GM23338 (cell line): Measurements from ENCODE around the gene SPRED3. TPM values are rescaled to one million over a fixed set of nuclear protein-coding genes. Genes with fewer than 3 reads are reported as not detected.
A peak's percentile ranks its signal among the peaks of the same experiment; 100 is the strongest.

Source experiments
- ATAC-seq: fragments of 200-7000 bp; cut with Tn5 transposase; 3 replicates; pipeline ENCODE4 v1.9.1; 2020
- DNase-seq: peaks from one replicate; pipeline ENCODE4 v3.0.0-alpha.2; 2015; ENCODE audit warnings: low spot score
- H2AFZ ChIP-seq: fragments of 200-600 bp; sonication (generic); 2 replicates; pipeline ENCODE4 v1.8.0; 2016; ENCODE audit warnings: antibody characterized with exemption, mild to moderate bottlenecking, moderate library complexity
- H3F3A ChIP-seq: fragments of 200-600 bp; sonication (generic); replicated peaks from 2 replicates; pipeline ENCODE4 v1.8.0; 2017; ENCODE audit warnings: antibody characterized with exemption, mixed run types, low read depth
- H3K27ac ChIP-seq: fragments of 200-600 bp; sonication (generic); 2 replicates; pipeline ENCODE4 v1.6.1; 2016; ENCODE audit warnings: low read depth
- H3K27me3 ChIP-seq: fragments of 200-600 bp; sonication (generic); 2 replicates; pipeline ENCODE4 v1.8.0; 2016; ENCODE audit warnings: mild to moderate bottlenecking, mixed run types, moderate library complexity; ENCODE audit not compliant: insufficient read depth
- H3K36me3 ChIP-seq: fragments of 200-600 bp; sonication (generic); 2 replicates; pipeline ENCODE4 v1.8.0; 2016; ENCODE audit warnings: mild to moderate bottlenecking; ENCODE audit not compliant: insufficient read depth
- H3K4me1 ChIP-seq: fragments of 200-600 bp; sonication (generic); 2 replicates; pipeline ENCODE4 v1.8.0; 2016; ENCODE audit warnings: mild to moderate bottlenecking, moderate library complexity; ENCODE audit not compliant: insufficient read depth
- H3K4me2 ChIP-seq: fragments of 200-600 bp; sonication (generic); 2 replicates; pipeline ENCODE4 v1.7.1; 2017; ENCODE audit warnings: mixed run types
- H3K4me3 ChIP-seq: fragments of 200-600 bp; sonication (generic); 2 replicates; pipeline ENCODE4 v1.6.1; 2016; ENCODE audit warnings: mixed run types
- H3K79me2 ChIP-seq: fragments of 200-600 bp; sonication (generic); replicated peaks from 2 replicates; pipeline ENCODE4 v1.8.0; 2017; ENCODE audit warnings: mild to moderate bottlenecking; ENCODE audit not compliant: insufficient read depth
- H3K9me2 ChIP-seq: fragments of 200-600 bp; sonication (generic); 2 replicates; pipeline ENCODE4 v1.8.0; 2017; ENCODE audit not compliant: insufficient read depth
- H4K20me1 ChIP-seq: fragments of 200-600 bp; sonication (generic); replicated peaks from 2 replicates; pipeline ENCODE4 v1.8.0; 2017; ENCODE audit warnings: mild to moderate bottlenecking; ENCODE audit not compliant: insufficient read depth
- H3K27ac Mint-ChIP-seq: 2 replicates; pipeline ENCODE4 v1.8.0; 2020; ENCODE audit warnings: inconsistent platforms, mild to moderate bottlenecking, moderate library complexity, mixed read lengths
- H3K27me3 Mint-ChIP-seq: 3 replicates; pipeline ENCODE4 v1.8.0; 2022; ENCODE audit warnings: low read depth, mild to moderate bottlenecking, moderate library complexity, mixed read lengths, inconsistent platforms; ENCODE audit not compliant: insufficient read depth, poor library complexity
- H3K36me3 Mint-ChIP-seq: 3 replicates; pipeline ENCODE4 v1.8.0; 2021; ENCODE audit warnings: low read depth, mild to moderate bottlenecking, inconsistent platforms, moderate library complexity, mixed read lengths
- H3K4me1 Mint-ChIP-seq: 3 replicates; pipeline ENCODE4 v1.8.0; 2020; ENCODE audit warnings: mild to moderate bottlenecking, inconsistent platforms, mixed read lengths
- H3K4me3 Mint-ChIP-seq: 3 replicates; pipeline ENCODE4 v1.8.0; 2021; ENCODE audit warnings: moderate library complexity, mild to moderate bottlenecking, inconsistent platforms, mixed read lengths
- H3K9me3 Mint-ChIP-seq: 3 replicates; pipeline ENCODE4 v1.8.0; 2020; ENCODE audit warnings: moderate library complexity, mild to moderate bottlenecking, inconsistent platforms, mixed read lengths
- CREB1 ChIP-seq: fragments of 250-450 bp; sonication (Bioruptor Pico); IDR thresholded peaks from 2 replicates; pipeline ENCODE4 v1.5.0; 2020; ENCODE audit warnings: low read depth, mild to moderate bottlenecking, moderate library complexity
- CTCF ChIP-seq, 2 experiments: fragments of 200-600 bp in 1 of 2; sonication (generic) in 1 of 2; conservative IDR thresholded peaks; 2 replicates each; pipeline versions ENCODE4 v1.5.1 to v1.6.1; 2016 to 2017; ENCODE audit warnings: antibody characterized with exemption in 2 of 2, low read depth in 2 of 2, mild to moderate bottlenecking in 2 of 2, moderate library complexity in 1 of 2
- ETS1 ChIP-seq: IDR thresholded peaks from 2 replicates; pipeline ENCODE4 v1.6.1; 2016; ENCODE audit warnings: antibody characterized with exemption
- EZH2 ChIP-seq: fragments of 200-600 bp; sonication (generic); IDR thresholded peaks from one replicate; pipeline ENCODE4 v1.8.0; 2017; ENCODE audit warnings: antibody characterized with exemption, mild to moderate bottlenecking, low read depth; ENCODE audit not compliant: unreplicated experiment
- EZH2phosphoT487 ChIP-seq: fragments of 200-600 bp; sonication (generic); IDR thresholded peaks from one replicate; pipeline ENCODE4 v1.8.1; 2018; ENCODE audit warnings: antibody characterized with exemption; ENCODE audit not compliant: unreplicated experiment
- NANOG ChIP-seq: IDR thresholded peaks from 2 replicates; pipeline ENCODE4 v1.6.1; 2016; ENCODE audit warnings: antibody characterized with exemption, borderline replicate concordance
- POLR2AphosphoS5 ChIP-seq: IDR thresholded peaks from 2 replicates; pipeline ENCODE4 v1.6.1; 2016; ENCODE audit warnings: antibody characterized with exemption, low read depth
- REST ChIP-seq: IDR thresholded peaks from one replicate; pipeline ENCODE4 v1.6.1; 2018; ENCODE audit warnings: antibody characterized with exemption; ENCODE audit not compliant: unreplicated experiment
- ZNF114 ChIP-seq: fragments of 250-450 bp; sonication (Bioruptor Pico); IDR thresholded peaks from 2 replicates; pipeline ENCODE4 v1.5.0; 2020; ENCODE audit warnings: mild to moderate bottlenecking, moderate library complexity
- ZNF331 ChIP-seq: fragments of 250-450 bp; sonication (Bioruptor Pico); IDR thresholded peaks from 2 replicates; pipeline ENCODE4 v1.5.0; 2020; ENCODE audit warnings: low read depth, mild to moderate bottlenecking, moderate library complexity
- ZNF462 ChIP-seq: fragments of 250-450 bp; sonication (Bioruptor Pico); IDR thresholded peaks from 2 replicates; pipeline ENCODE4 v1.5.0; 2020; ENCODE audit warnings: mild to moderate bottlenecking, moderate library complexity
- polyA plus RNA-seq: library from polyadenylated mRNA; unstranded; fragments of >200 nt; fragmentation: Nextera tagmentation; extraction: Ambion mirVana; gene quantifications from 2 replicates; pipeline ENCODE4 v1.2.1, GENCODE V29; 2016
- total RNA-seq: library from RNA; depleted of rRNA; stranded (reverse); fragments of >200 nt; shearing (Covaris generic); gene quantifications from 2 replicates; pipeline ENCODE4 v1.2.3, GENCODE V29; 2014

SPRED3 gene
- total and polyA plus RNA-seq, 2 experiments from 2014 or later = 3.9 to 11.6 TPM

- Mint-ChIP-seq H3K27me3 (peaks cover 14% of the 10 kb centered on the region), H3K9me3 (no peaks in the 10 kb centered on the region), H3K36me3 (no peaks in the 10 kb centered on the region), H3K27ac (no peak overlapping the region; the same call in 1 of the 2 replicates), H3K4me1 (peaks cover 9% of the 10 kb centered on the region), H3K4me3 (peak overlapping the region; percentile 43; the same call in 1 of the 3 replicates)
- Histone ChIP-seq H3K4me3 (peak overlapping the region; percentile 46), H4K20me1 (no peaks in the 10 kb centered on the region), H3K27ac (no peak overlapping the region), H3K79me2 (no peaks in the 10 kb centered on the region), H3K9me2 (no peaks in the 10 kb centered on the region), H3K27me3 (no peaks in the 10 kb centered on the region), H3K36me3 (no peaks in the 10 kb centered on the region), H3K4me1 (peaks cover 22% of the 10 kb centered on the region), H3F3A (peaks cover 20% of the 10 kb centered on the region; the same call in 1 of the 2 replicates), H2AFZ (peak overlapping the region; percentile 66), H3K4me2 (peak overlapping the region; percentile 56; the same call in 1 of the 2 replicates)
- no peak for DNase-seq
- peak; percentile 55 for ATAC-seq
- no peak for TF ChIP-seq POLR2AphosphoS5
- no peak for TF ChIP-seq EZH2phosphoT487
- TF ChIP-seq NANOG = no peak
- no peak for TF ChIP-seq ETS1
- no peak for TF ChIP-seq CREB1 (CRISPR knock-in tag)
- no peak for TF ChIP-seq ZNF331 (CRISPR knock-in tag)
- no peak for TF ChIP-seq REST
- no peak for TF ChIP-seq ZNF462 (CRISPR knock-in tag)
- TF ChIP-seq ZNF114 (CRISPR knock-in tag) = no peak
- no peak for TF ChIP-seq EZH2
- no peak for TF ChIP-seq CTCF (conservative IDR thresholded peaks at IDR 0.05; ENCODE audit: low read depth in 2 of 2)
Observed at GRCh38 chr19:38425222-38425809, 36.8 kb downstream of the SPRED3 start.
